OCI-LY3 (cell line): ENCODE results near the gene IL4R.

ENCODE experiments used
- H2AFZ ChIP-seq: fragments of 200-600, 300-600 bp; shearing (Covaris generic); 2 replicates; pipeline ENCODE4 v1.6.0; 2014; ENCODE audit warnings: antibody characterized with exemption, low read depth, low read length
- H3K27ac ChIP-seq: fragments of 200-600, 300-600 bp; sonication (generic); 2 replicates; pipeline ENCODE4 v1.5.1; 2014; ENCODE audit warnings: mild to moderate bottlenecking, low read length, moderate library complexity, mixed read lengths
- H3K27me3 ChIP-seq: fragments of 200-600, 300-600 bp; sonication (generic); 2 replicates; pipeline ENCODE4 v1.6.1; 2014; ENCODE audit warnings: low read depth, low read length, mixed read lengths
- H3K36me3 ChIP-seq: fragments of 200-600, 300-600 bp; sonication (generic); replicated peaks from 2 replicates; pipeline ENCODE3; 2014; ENCODE audit warnings: low read depth, low read length, mixed read lengths
- H3K4me1 ChIP-seq: fragments of 300-600, 200-600 bp; sonication (generic); 2 replicates; pipeline ENCODE4 v1.6.1; 2014; ENCODE audit warnings: low read length, mixed read lengths
- H3K4me2 ChIP-seq: fragments of 200-600, 300-600 bp; sonication (generic); 2 replicates; pipeline ENCODE4 v1.6.1; 2014; ENCODE audit warnings: low read length, mixed read lengths
- H3K4me3 ChIP-seq: fragments of 300-600, 200-600 bp; sonication (generic); 2 replicates; pipeline ENCODE4 v1.5.1; 2014; ENCODE audit warnings: antibody characterized with exemption, mild to moderate bottlenecking, low read length, moderate library complexity
- H3K79me2 ChIP-seq: fragments of 300-600, 200-600 bp; shearing (Covaris generic); 2 replicates; pipeline ENCODE4 v1.6.1; 2014; ENCODE audit warnings: mild to moderate bottlenecking, low read length, mixed read lengths
- H3K9ac ChIP-seq: fragments of 300-600, 200-600 bp; shearing (Covaris generic); 2 replicates; pipeline ENCODE4 v1.6.0; 2014; ENCODE audit warnings: mild to moderate bottlenecking, low read length, moderate library complexity
- H3K9me3 ChIP-seq: fragments of 200-600, 300-600 bp; shearing (Covaris generic); 2 replicates; pipeline ENCODE4 v1.6.1; 2014; ENCODE audit warnings: low read length, mixed read lengths; ENCODE audit not compliant: insufficient read depth
- H4K20me1 ChIP-seq: fragments of 200-600, 300-600 bp; sonication (generic); 2 replicates; pipeline ENCODE4 v1.6.1; 2016; ENCODE audit warnings: low read length, mixed read lengths; ENCODE audit not compliant: insufficient read depth
- EZH2phosphoT487 ChIP-seq: fragments of 200-600 bp; shearing (Covaris generic); IDR thresholded peaks from 2 replicates; pipeline ENCODE4 v1.6.1; 2018; ENCODE audit warnings: antibody characterized with exemption, mixed run types, low read depth
- TF ChIP-seq, protein P1 (sequence below): fragments of 200-600, 300-600 bp; sonication (generic); IDR thresholded peaks from 2 replicates; pipeline ENCODE4 v1.5.1; 2014; ENCODE audit warnings: antibody characterized with exemption, low read length, low read depth

The IL4R gene

DNA sequence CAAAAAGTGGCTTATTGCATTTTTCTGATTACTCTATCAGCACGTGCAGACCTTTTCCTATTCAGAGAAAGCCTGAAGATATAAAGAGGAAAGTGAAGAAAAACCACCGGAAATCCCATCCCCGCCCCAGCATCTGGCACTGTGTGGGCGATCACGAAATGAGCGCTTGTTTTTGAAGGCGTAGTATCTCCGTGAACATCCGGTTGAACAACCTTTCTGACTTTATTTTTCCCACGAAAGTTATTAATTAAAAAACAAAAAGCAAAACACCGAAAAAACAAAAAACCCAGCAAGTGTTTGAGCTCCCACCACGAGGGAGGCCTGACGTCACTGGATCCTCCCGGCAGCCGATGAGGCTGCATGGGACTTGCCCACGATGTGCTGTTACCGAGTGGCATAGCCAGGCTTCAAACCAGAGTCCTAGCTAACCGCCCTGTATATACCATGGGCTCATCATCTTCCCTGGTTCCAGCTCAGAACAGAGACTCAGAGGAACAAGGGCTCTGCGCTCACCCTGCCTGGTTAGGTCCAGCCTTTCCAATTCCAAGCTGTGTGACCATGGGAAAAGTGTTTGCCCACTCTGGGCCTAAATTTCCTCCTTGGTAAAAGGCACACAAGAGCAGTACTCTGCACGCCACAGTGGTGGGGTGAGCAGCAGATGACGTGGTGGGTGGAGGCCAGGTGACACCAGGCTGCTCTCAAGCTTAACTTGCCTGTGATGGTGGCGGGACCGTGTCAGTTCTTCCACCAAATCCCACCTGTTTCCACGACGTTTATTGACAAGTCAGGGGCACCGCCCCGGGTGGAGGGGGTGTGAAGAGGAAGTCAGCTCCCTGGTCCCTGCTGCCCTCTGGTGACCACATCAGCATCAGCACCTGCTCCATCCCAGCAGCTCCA, 53.9 kb downstream of the IL4R start:
- Histone ChIP-seq H3K9ac (peak overlapping the region; percentile 66), H3K4me3 (peak overlapping the region; percentile 65), H3K27me3 (no peaks in the 10 kb centered on the region), H3K4me1 (peaks cover 37% of the 10 kb centered on the region), H3K27ac (peak overlapping the region; percentile 81), H3K9me3 (peaks cover 9% of the 10 kb centered on the region; the same call in 1 of the 2 replicates), H3K36me3 (peaks cover 12% of the 10 kb centered on the region), H3K4me2 (peak overlapping the region; percentile 77), H3K79me2 (0 out of 2 replicates have a peak, but pooled peaks cover 4% of the 10 kb centered on the region), H4K20me1 (no peaks in the 10 kb centered on the region), H2AFZ (peak overlapping the region; percentile 82)
- TF ChIP-seq, protein P1, sequence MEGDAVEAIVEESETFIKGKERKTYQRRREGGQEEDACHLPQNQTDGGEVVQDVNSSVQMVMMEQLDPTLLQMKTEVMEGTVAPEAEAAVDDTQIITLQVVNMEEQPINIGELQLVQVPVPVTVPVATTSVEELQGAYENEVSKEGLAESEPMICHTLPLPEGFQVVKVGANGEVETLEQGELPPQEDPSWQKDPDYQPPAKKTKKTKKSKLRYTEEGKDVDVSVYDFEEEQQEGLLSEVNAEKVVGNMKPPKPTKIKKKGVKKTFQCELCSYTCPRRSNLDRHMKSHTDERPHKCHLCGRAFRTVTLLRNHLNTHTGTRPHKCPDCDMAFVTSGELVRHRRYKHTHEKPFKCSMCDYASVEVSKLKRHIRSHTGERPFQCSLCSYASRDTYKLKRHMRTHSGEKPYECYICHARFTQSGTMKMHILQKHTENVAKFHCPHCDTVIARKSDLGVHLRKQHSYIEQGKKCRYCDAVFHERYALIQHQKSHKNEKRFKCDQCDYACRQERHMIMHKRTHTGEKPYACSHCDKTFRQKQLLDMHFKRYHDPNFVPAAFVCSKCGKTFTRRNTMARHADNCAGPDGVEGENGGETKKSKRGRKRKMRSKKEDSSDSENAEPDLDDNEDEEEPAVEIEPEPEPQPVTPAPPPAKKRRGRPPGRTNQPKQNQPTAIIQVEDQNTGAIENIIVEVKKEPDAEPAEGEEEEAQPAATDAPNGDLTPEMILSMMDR = peak; percentile 66
- TF ChIP-seq EZH2phosphoT487 = no peak

DNA sequence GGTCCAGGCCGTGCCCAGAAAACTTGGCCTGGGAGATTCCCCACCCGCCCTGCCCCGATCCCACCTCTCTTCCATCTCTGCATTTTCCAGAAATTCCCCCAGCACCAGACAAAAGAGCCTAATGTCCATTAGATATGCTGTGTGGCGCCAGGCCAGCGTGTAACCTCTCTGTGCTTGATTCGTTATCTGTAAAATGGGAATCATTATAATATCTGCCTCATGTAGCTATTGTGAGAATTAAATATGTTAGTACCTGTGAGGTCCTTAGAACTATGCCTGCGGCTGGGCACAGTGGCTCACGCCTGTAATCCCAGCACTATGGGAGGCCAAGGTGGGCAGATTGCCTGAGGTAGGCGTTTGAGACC, 54.6 kb downstream of the IL4R start:
- no peak overlapping the region for H3K4me3 ChIP-seq
- peak overlapping the region; percentile 77; the same call in 1 of the 2 replicates for H3K4me2 ChIP-seq
- H3K27me3 ChIP-seq = no peaks in the 10 kb centered on the region
- H2AFZ ChIP-seq = no peak overlapping the region
- H3K36me3 ChIP-seq = peaks cover 12% of the 10 kb centered on the region
- H4K20me1 ChIP-seq = no peaks in the 10 kb centered on the region
- no peak overlapping the region for H3K9ac ChIP-seq
- peaks cover 8% of the 10 kb centered on the region for H3K79me2 ChIP-seq
- no peak for TF ChIP-seq EZH2phosphoT487
- TF ChIP-seq, protein P1 = no peak
- peaks cover 44% of the 10 kb centered on the region for H3K4me1 ChIP-seq
- no peak overlapping the region for H3K27ac ChIP-seq
- peaks cover 9% of the 10 kb centered on the region; the same call in 1 of the 2 replicates for H3K9me3 ChIP-seq

DNA sequence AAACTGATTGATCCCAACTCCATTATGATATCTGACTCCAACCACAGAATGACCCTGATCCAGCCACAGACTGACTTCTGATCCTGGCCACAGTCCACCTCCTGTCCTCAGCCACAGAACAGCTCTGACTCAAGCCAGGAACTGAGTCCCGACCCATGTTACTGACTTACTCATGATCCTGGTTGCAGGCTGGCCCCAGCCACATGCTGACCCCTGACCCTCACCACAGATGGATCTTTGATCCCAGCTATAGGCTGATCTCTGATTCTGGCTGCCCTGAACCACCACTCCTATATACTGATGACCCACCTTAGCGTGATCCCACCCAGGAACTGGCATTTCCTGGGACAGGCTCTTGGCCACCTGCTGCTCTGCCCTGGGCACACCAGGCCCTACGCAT, 56.0 kb downstream of the IL4R start:
- Histone ChIP-seq H3K79me2 (peaks cover 10% of the 10 kb centered on the region), H3K4me1 (peaks cover 56% of the 10 kb centered on the region), H3K4me3 (no peak overlapping the region), H3K9ac (no peak overlapping the region), H2AFZ (no peak overlapping the region), H3K36me3 (peaks cover 5% of the 10 kb centered on the region), H3K4me2 (no peak overlapping the region), H3K9me3 (peaks cover 9% of the 10 kb centered on the region; the same call in 1 of the 2 replicates), H3K27me3 (no peaks in the 10 kb centered on the region), H4K20me1 (no peaks in the 10 kb centered on the region), H3K27ac (no peak overlapping the region)
- no peak for TF ChIP-seq EZH2phosphoT487
- TF ChIP-seq, protein P1 = no peak

DNA sequence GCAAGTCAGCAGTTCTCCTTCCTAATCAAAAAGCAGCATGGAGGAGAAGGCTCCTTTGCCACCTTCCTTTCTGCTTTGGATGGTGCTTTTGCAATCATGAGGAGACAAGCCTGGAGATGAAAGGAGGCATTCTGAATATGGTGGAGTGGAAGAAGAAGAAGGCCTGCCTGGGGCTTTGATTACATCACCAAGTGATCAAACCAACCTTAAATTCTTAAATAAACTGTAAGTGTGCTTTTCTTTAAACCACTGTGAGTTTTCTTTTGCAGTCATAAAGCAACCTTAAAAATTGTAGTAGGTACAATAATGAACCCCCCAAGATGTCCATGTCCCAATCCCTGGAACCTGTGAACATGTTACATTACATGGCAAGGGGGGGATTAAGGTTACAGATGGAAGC, 56.5 kb downstream of the IL4R start:
- Histone ChIP-seq H3K4me2 (no peak overlapping the region), H3K27ac (no peak overlapping the region), H3K4me3 (no peak overlapping the region), H3K27me3 (no peaks in the 10 kb centered on the region), H4K20me1 (no peaks in the 10 kb centered on the region), H3K36me3 (peaks cover 5% of the 10 kb centered on the region), H3K9me3 (peaks cover 9% of the 10 kb centered on the region; the same call in 1 of the 2 replicates), H3K4me1 (peaks cover 61% of the 10 kb centered on the region), H2AFZ (no peak overlapping the region), H3K79me2 (peaks cover 10% of the 10 kb centered on the region), H3K9ac (no peak overlapping the region)
- no peak for TF ChIP-seq EZH2phosphoT487
- TF ChIP-seq, protein P1 = no peak
